Measurements from ENCODE around the gene PPP2R1A. TPM values are rescaled to one million over a fixed set of nuclear protein-coding genes. Genes with fewer than 3 reads are reported as not detected.
A peak's percentile ranks its signal among the peaks of the same experiment; 100 is the strongest.
"Not testable (repeated sequence)": the region's sequence is repeated elsewhere in the genome, so short reads cannot be mapped to it uniquely, and the experiment has no call there.

The PPP2R1A gene
- total RNA-seq, 1 donor from 2014 or later, result 214 TPM

DNA sequence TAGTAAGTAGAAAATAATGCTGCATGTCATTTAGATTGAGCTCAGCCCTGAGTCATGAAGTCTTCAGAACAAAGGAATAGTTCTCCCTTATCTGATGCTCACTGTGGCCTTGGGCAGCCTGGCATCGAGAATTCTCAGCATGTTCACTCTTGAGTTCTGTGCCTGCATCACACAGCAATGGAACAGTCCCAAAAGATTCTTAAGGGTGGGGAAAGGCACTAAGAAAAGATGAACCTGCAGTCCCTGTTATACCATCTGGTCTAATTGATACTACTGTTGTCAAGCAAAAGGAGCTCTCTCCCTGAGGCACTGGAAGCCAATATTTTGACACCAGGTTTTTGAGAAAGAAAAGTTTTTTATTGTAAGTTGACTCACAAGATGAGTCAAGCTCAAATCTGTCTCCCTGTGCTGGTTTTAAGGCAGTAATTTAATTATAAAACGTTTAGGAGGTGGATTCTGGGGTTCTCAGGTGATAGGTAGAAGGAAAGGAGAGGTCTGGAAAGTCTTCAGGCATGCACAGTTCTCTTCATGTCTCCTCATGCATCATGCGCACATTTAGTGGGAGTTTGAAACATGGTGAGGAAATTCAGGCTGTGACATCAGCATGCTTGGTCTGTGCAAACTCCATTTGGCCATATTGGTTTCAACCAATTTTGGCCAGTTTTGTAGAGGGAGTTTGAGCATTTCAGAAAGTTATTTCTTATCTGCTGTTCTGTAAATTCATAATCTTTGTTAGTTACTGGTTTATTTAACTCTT lies 41.5 kb downstream of the PPP2R1A start:
- intact Hi-C loops (cut with micrococcal nuclease), result loop anchor here (10.0 kb wide), 1 partner anchor 307 kb away; the partner anchor contains the start of gene ZNF613
- H3K4me1 Mint-ChIP-seq (ENCODE audit: low read depth), result peaks cover 4% of the 10 kb centered on the region
- H3K4me3 Mint-ChIP-seq, result no peak overlapping the region
- H3K36me3 Mint-ChIP-seq (ENCODE audit: low read depth), result peaks cover 25% of the 10 kb centered on the region
- H3K9me3 Mint-ChIP-seq, result peaks cover 3% of the 10 kb centered on the region
- DNase-seq (ENCODE audit: low spot score), result no peak
- no peak overlapping the region for H3K27ac Mint-ChIP-seq
- peaks cover 1% of the 10 kb centered on the region for H3K27me3 Mint-ChIP-seq (ENCODE audit: insufficient read depth)

DNA sequence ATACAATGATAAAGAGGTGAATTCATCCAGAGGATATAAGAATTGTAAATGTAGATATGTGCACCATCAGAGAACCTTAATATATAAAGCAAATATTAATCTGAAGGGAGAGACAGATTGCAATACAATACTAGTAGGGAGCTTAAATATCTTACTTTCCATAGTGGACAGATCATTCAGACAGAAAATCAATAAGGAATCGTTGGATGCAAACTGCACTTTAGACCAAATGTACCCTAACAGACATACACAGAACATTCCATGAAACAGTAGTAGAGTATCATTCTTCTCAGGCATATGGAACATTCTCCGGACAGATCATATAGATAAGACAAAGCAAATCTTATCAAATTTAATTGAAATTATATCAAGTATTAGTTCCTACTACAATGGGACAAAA lies 44.6 kb downstream of the PPP2R1A start:
- Mint-ChIP-seq H3K27me3 (ENCODE audit: insufficient read depth) (peaks cover 1% of the 10 kb centered on the region), H3K36me3 (ENCODE audit: low read depth) (peaks cover 3% of the 10 kb centered on the region), H3K9me3 (peaks cover 3% of the 10 kb centered on the region), H3K4me1 (ENCODE audit: low read depth) (no peaks in the 10 kb centered on the region), H3K27ac (no peak overlapping the region), H3K4me3 (no peak overlapping the region)
- DNase-seq (ENCODE audit: low spot score), result no peak
- intact Hi-C loops (cut with micrococcal nuclease), result loop anchor here (10.0 kb wide), 1 partner anchor 310 kb away; the partner anchor contains the start of gene ZNF613

DNA sequence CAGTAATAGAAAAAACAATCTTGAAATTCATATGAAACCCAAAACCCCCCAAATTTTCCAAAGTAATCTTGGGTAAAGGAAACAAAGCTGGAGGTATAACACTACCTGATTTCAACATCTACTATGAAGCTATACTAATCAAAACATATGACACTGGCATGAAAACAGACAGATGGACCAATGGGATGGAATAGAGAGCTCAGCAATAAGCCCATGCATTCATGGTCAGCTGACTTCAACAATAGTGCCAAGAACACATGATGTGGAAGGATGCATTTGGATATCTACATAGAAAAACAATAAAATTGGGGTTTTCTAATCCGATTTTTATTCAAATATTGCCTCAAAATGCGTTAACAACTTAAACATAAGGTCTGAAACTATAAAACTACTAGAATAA lies 47.3 kb downstream of the PPP2R1A start:
- Mint-ChIP-seq H3K36me3 (ENCODE audit: low read depth) (no peaks in the 10 kb centered on the region), H3K9me3 (no peaks in the 10 kb centered on the region), H3K27ac (no peak overlapping the region), H3K27me3 (ENCODE audit: insufficient read depth) (peaks cover 1% of the 10 kb centered on the region), H3K4me1 (ENCODE audit: low read depth) (no peaks in the 10 kb centered on the region), H3K4me3 (no peak overlapping the region)
- no peak for DNase-seq (ENCODE audit: low spot score)
- intact Hi-C loops (cut with micrococcal nuclease), result loop anchor here (1.0 to 10.0 kb wide), 4 partner anchors 45 to 312 kb away; partner anchors contain the start of genes PPP2R1A, ZNF613, ZNF616 and ZNF836

DNA sequence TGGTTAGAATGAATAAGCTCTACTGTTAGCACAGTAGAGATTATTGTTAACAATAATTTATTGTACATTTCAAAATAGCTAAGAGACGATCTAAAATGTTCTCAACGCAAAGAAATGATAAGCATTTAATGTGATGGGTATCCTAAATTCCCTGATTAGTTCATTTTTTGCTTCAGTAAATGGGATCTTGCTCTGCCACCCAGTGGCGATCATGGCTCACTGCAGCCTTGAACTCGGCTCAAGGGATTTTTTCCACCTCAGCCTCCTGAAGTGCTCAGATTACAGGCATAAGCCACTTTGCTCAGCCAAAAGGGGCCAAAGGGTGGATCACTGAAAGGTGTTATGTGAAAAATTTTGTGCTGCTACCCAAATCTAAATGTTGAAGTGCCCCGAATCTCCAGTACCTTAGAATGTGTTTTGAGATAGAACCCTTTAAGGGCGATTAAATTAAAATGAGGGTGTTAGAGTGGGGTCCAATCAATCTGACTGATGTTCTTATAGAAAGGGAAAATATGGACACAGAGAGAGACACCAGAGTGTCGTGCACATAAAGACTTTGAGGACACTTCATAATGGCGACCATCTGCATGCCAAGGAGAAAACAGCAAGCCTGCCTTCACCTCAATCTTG lies 48.0 kb downstream of the PPP2R1A start:
- H3K36me3 Mint-ChIP-seq (ENCODE audit: low read depth), result no peaks in the 10 kb centered on the region
- no peak overlapping the region for H3K27ac Mint-ChIP-seq
- no peak overlapping the region for H3K4me3 Mint-ChIP-seq
- intact Hi-C loops (cut with micrococcal nuclease), result loop anchor here (1.0 to 10.0 kb wide), 4 partner anchors 46 to 313 kb away; partner anchors contain the start of genes PPP2R1A, ZNF613, ZNF616 and ZNF836
- H3K27me3 Mint-ChIP-seq (ENCODE audit: insufficient read depth), result peaks cover 1% of the 10 kb centered on the region
- no peaks in the 10 kb centered on the region for H3K9me3 Mint-ChIP-seq
- no peaks in the 10 kb centered on the region for H3K4me1 Mint-ChIP-seq (ENCODE audit: low read depth)
- DNase-seq (ENCODE audit: low spot score), result peak; percentile 34

DNA sequence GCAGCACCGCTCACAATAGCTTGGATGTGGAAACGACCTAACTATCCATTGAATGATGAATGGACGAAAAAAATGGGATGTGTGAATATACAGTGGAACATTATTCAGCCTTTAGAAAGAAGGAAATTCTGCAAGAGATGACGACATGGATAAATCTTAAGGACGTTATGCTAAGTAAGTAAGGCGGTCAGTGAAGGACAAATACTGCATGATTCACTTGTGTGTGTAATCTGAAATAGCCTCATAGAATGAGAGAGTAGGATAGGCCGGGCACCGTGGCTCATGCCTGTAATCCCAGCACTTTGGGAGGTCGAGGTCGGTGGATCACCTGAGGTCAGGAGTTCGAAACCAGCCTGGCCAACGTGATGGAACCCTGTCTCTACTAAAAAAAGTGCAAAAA lies 54.2 kb downstream of the PPP2R1A start:
- Mint-ChIP-seq H3K27me3 (ENCODE audit: insufficient read depth) (no peaks in the 10 kb centered on the region), H3K36me3 (ENCODE audit: low read depth) (no peaks in the 10 kb centered on the region), H3K9me3 (peaks cover 4% of the 10 kb centered on the region), H3K4me3 (no peak overlapping the region), H3K4me1 (ENCODE audit: low read depth) (no peaks in the 10 kb centered on the region), H3K27ac (no peak overlapping the region)
- intact Hi-C loops (cut with micrococcal nuclease), result loop anchor here (10.0 kb wide), 1 partner anchor 951 kb away; the partner anchor contains the start of gene ZNF665
- DNase-seq (ENCODE audit: low spot score), result no peak

DNA sequence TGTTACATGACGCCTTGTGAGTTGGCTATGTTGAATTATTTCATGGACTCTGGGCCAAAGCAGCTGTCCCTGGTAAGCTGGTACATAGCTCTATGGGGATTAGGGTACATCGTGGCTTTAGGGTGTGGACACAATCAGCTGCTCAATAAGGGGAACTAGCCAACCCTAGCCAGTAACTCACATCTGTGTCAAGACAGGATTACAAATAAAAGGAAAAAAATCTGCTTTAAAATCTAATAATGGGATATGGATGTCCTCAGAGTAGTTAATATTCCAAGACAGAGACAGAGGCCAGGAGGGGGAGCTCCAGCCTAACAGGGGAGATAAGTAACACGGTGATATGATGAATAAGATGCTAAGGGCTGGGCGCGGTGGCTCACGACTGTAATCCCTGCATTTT lies 58.4 kb downstream of the PPP2R1A start:
- Mint-ChIP-seq H3K36me3 (ENCODE audit: low read depth) (no peaks in the 10 kb centered on the region), H3K4me3 (no peak overlapping the region), H3K27ac (no peak overlapping the region), H3K9me3 (peaks cover 17% of the 10 kb centered on the region), H3K4me1 (ENCODE audit: low read depth) (no peaks in the 10 kb centered on the region), H3K27me3 (ENCODE audit: insufficient read depth) (no peaks in the 10 kb centered on the region)
- intact Hi-C loops (cut with micrococcal nuclease), result loop anchor here (1.0 to 10.0 kb wide), 3 partner anchors 352 to 947 kb away; partner anchors contain the start of gene ZNF665
- DNase-seq (ENCODE audit: low spot score), result peak; percentile 12

DNA sequence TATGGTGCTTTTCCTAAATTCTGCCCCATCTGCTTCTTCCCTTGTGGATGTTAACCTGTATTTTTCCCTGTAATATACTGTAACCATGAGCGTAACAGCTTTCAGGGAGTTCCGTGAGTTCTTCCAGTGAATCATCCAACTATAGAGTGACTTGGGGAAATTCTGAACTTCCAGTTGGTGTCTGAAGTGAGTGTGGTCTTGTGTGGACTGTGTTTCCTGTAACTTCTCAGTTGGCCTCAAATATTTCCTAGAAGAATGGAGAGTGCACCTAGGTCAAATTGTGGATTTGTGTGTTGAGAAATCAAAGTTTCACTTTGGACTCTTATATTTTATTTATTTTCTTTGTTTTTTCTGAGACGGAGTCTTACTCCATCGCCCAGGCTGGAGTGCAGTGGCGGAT lies 68.6 kb downstream of the PPP2R1A start:
- no peaks in the 10 kb centered on the region for H3K4me1 Mint-ChIP-seq (ENCODE audit: low read depth)
- peaks cover 2% of the 10 kb centered on the region for H3K27me3 Mint-ChIP-seq (ENCODE audit: insufficient read depth)
- intact Hi-C loops (cut with micrococcal nuclease), result no loop called here
- no peak overlapping the region for H3K4me3 Mint-ChIP-seq
- DNase-seq (ENCODE audit: low spot score), result no peak
- H3K9me3 Mint-ChIP-seq, result peaks cover 40% of the 10 kb centered on the region
- no peaks in the 10 kb centered on the region for H3K36me3 Mint-ChIP-seq (ENCODE audit: low read depth)
- H3K27ac Mint-ChIP-seq, result no peak overlapping the region

DNA sequence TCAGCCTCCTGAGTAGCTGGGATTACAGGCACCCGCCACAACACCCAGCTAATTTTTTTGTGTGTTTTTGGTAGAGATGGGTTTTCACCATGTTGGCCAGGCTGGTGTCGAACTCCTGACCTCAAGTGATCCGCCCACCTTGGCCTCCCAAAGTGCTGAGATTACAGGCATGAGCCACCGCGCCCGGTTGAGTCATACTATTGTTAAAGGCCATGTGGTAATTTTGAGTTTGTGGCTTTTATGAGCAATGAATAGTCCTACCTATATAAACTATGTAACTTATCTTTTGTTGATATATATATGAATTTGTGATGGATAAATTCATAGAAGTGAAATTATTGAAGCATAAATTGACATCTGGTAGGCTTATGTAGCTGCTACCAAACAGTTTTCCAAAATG lies 75.7 kb downstream of the PPP2R1A start:
- H3K27me3 Mint-ChIP-seq (ENCODE audit: insufficient read depth); H3K36me3 Mint-ChIP-seq (ENCODE audit: low read depth); H3K4me3 Mint-ChIP-seq; DNase-seq (ENCODE audit: low spot score); H3K27ac Mint-ChIP-seq; intact Hi-C loops (cut with micrococcal nuclease); H3K4me1 Mint-ChIP-seq (ENCODE audit: low read depth): not testable (repeated sequence)
- H3K9me3 Mint-ChIP-seq, result peaks cover 28% of the 10 kb centered on the region

DNA sequence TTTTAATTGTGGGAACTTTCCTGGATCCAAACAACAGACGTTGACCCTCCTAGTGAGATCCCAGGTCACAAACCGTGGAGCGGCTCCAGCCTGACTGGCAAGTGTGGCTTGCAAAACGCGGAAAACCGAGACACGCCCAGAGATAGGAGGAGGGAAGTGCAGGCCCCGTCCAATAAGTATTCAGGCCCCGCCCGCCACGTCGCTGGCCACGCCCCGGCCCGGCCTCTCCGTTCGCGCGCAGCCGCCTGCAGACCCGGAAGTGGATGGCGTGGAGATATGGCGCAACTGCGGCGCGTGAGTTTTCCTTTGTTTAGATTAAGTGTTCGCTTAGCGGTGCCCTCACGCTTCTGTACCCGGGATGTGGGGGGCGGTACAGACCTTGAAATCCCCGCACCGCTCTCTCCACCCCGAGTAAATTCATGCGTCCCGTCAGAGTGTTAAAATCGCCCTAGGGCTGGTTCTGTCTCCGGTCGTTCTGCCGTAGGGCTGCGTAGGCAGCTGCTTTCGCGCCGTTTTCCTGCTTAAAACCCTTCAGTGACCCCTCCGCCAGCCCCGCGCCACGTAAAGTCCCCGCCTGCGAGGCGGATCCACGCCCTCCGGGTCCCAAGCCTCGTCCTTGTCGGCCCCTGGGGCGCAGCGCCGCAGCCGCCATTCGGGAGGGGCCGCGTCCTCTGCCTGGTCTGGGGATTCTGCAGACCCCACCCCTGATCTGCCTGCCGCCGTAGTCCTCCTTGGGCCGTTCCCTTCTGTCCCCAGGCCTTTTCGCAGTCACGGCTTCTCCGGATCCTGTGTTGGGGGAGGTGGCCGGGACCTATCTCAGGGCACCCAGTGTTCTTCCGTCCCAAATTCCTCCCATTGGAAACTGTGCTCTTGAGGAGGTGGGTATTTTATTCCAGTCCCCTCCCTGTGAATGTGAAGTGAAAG lies 79.7 kb downstream of the PPP2R1A start, which contains the start of gene ZNF766:
ZNF766 (plus strand) TSS at position 250 of the 924 bp plus-strand sequence; CDS start at position 277, 27 bp downstream.
- Mint-ChIP-seq H3K4me3 (peak within 1 kb of the TSS; percentile 98), H3K36me3 (ENCODE audit: low read depth) (peaks cover 37% of the 10 kb centered on the region), H3K4me1 (ENCODE audit: low read depth) (peaks cover 24% of the 10 kb centered on the region), H3K27ac (peak within 1 kb of the TSS; percentile 95), H3K27me3 (ENCODE audit: insufficient read depth) (no peaks in the 10 kb centered on the region), H3K9me3 (peaks cover 35% of the 10 kb centered on the region)
- intact Hi-C loops (cut with micrococcal nuclease), result loop anchor here (1.0 to 2.0 kb wide), 13 partner anchors 28 to 693 kb away; partner anchors contain the start of genes ZNF28, ZNF320, ZNF480 and ZNF610
- DNase-seq (ENCODE audit: low spot score), result peak; percentile 96

DNA sequence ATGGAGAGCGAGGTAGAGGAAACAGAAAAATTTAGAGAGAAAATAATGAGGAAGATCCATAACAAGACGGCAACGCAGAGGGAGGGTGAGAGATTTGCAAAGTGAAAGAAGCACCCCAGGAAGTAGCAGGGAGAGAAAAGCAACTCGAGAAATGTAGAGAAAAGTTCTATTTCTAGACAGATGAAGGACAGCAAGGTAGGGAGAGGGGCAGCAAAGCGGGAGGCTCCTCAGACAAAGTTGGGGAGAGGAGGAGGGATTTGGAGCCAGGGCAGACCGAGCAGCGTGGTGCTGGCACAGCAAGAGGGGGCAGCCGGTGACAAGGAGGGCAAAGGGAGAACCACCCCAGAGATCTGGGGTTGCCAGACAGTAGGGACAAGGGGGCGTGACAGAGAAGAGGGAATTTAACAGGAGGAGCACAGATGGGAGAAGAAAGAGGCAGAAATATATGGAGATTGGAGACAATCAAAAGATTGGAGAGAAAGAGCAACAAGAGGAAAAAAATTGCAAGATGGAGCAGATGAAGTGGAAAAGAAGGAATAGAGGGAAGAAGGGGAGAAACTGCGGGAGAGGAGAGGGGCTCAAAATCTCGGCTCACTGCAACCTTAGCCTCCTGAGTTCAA lies 80.5 kb downstream of the PPP2R1A start:
- H3K36me3 Mint-ChIP-seq (ENCODE audit: low read depth), result peaks cover 43% of the 10 kb centered on the region
- intact Hi-C loops (cut with micrococcal nuclease), result no loop called here
- no peaks in the 10 kb centered on the region for H3K27me3 Mint-ChIP-seq (ENCODE audit: insufficient read depth)
- peaks cover 39% of the 10 kb centered on the region for H3K9me3 Mint-ChIP-seq
- peak overlapping the region; percentile 95 for H3K27ac Mint-ChIP-seq
- H3K4me1 Mint-ChIP-seq (ENCODE audit: low read depth), result peaks cover 24% of the 10 kb centered on the region
- DNase-seq (ENCODE audit: low spot score), result no peak
- peak overlapping the region; percentile 98 for H3K4me3 Mint-ChIP-seq

DNA sequence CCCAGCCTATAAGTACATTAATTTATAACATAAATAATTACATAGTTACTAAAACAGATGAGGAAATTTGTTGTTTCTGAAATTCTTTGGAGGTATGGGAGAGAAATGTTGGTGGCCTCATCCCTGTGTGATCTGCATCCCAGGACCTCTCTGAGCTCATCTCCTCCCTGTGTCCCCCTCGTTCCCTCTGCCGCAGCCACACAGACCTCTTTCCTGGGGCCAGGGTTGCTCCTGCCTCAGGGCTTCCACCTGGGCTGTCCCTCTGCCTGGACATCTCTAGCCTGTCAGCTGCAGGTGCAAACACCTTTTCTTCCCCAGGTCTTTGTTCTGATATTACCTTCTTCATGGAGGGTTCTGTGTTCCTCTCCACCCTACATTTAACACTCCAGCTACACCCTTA lies 83.4 kb downstream of the PPP2R1A start:
- DNase-seq (ENCODE audit: low spot score), result no peak
- Mint-ChIP-seq H3K9me3 (peaks cover 54% of the 10 kb centered on the region), H3K4me3 (peak overlapping the region; percentile 2), H3K27me3 (ENCODE audit: insufficient read depth) (no peaks in the 10 kb centered on the region), H3K4me1 (ENCODE audit: low read depth) (peaks cover 24% of the 10 kb centered on the region), H3K36me3 (ENCODE audit: low read depth) (peaks cover 64% of the 10 kb centered on the region), H3K27ac (no peak overlapping the region)
- intact Hi-C loops (cut with micrococcal nuclease), result no loop called here

DNA sequence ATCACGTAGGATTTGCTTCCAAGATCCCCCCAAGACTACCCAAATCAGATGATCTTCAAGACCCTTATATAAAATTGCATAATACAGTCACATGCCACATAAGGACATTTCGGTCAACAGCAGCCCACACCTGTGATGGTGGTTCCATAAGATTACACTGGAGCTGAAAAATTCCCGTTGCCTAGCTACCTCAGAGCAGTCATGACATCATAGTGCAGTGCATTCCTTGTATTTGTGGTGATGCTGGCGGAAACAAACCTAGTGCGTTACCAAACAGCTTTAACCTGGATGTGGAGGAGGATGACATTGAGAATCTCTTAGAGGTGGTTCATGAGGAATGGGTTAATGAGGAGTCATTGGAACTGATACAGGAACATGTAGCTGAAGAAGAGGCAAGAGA lies 84.3 kb downstream of the PPP2R1A start:
- Mint-ChIP-seq H3K36me3 (ENCODE audit: low read depth) (peaks cover 73% of the 10 kb centered on the region), H3K4me3 (no peak overlapping the region), H3K4me1 (ENCODE audit: low read depth) (peaks cover 24% of the 10 kb centered on the region), H3K9me3 (peaks cover 62% of the 10 kb centered on the region), H3K27ac (no peak overlapping the region), H3K27me3 (ENCODE audit: insufficient read depth) (no peaks in the 10 kb centered on the region)
- DNase-seq (ENCODE audit: low spot score), result no peak
- intact Hi-C loops (cut with micrococcal nuclease), result no loop called here

All from activated T-helper 1 cell treated with anti-CD3 and anti-CD28 coated beads, Interleukin-12 subunit alpha, Interleukin-12 subunit beta, Interleukin-2, Interleukin-4 antibody, amounts not matched to agents 30 ng/mL and 10 ng/mL and 1 ng/mL, durations not matched to agents 14 hours and 24 hours and 36 hours (primary cell).